ENCODE results near the gene CPNE5.

CPNE5 gene

GRCh38 chr6:36697481-36697903 is 141.8 kb downstream of the CPNE5 start, which contains the start of gene RAB44:
RAB44 (plus strand) TSS chr6:36697826; CDS start chr6:36704236, 6,410 bp downstream.
- FAIRE-seq, result no peak

GRCh38 chr6:36695414-36695813 is 143.8 kb downstream of the CPNE5 start:
- no peak for FAIRE-seq

- FAIRE-seq, result no peak
These were observed 144.6 kb downstream of the CPNE5 start for GRCh38 chr6:36694616-36695015.

GRCh38 chr6:36692861-36693702 is 146.2 kb downstream of the CPNE5 start:
- FAIRE-seq, result no peak

- no peak for FAIRE-seq
These were observed 147.0 kb downstream of the CPNE5 start for GRCh38 chr6:36692220-36692619.

- no peak for FAIRE-seq
These were observed 147.6 kb downstream of the CPNE5 start for GRCh38 chr6:36691612-36692011.

- no peak for FAIRE-seq
These were observed 148.2 kb downstream of the CPNE5 start for GRCh38 chr6:36691011-36691410.

Measured in TTC549 (cell line).